SU-DHL-6 (cell line): Measurements from ENCODE around the gene SLC39A11.

Source experiments
- H2AFZ ChIP-seq: fragments of 200-600 bp; sonication (generic); 2 replicates; pipeline ENCODE4 v1.6.1; 2014; ENCODE audit warnings: low read depth, mild to moderate bottlenecking, moderate library complexity, mixed read lengths, antibody characterized with exemption, low read length; ENCODE audit not compliant: severe bottlenecking
- H3F3A ChIP-seq: fragments of 200-600 bp; shearing (Covaris generic); 2 replicates; pipeline ENCODE4 v1.6.0; 2016; ENCODE audit warnings: antibody characterized with exemption, mild to moderate bottlenecking; ENCODE audit not compliant: insufficient read depth
- H3K27ac ChIP-seq: fragments of 200-600 bp; sonication (generic); 2 replicates; pipeline ENCODE4 v1.5.1; 2016; ENCODE audit warnings: low read depth, mild to moderate bottlenecking, low read length, moderate library complexity, mixed read lengths
- H3K27me3 ChIP-seq: fragments of 200-600 bp; sonication (generic), shearing (Covaris generic); 2 replicates; pipeline ENCODE4 v1.6.0; 2014; ENCODE audit warnings: mild to moderate bottlenecking, low read length
- H3K36me3 ChIP-seq: fragments of 200-600 bp; sonication (generic); 2 replicates; pipeline ENCODE4 v1.6.1; 2014; ENCODE audit warnings: mild to moderate bottlenecking, low read length, mixed read lengths
- H3K4me2 ChIP-seq: fragments of 300-600, 200-600 bp; shearing (Covaris generic), sonication (generic); 2 replicates; pipeline ENCODE4 v1.6.0; 2014; ENCODE audit warnings: low read length, low read depth, mild to moderate bottlenecking; ENCODE audit not compliant: poor library complexity, severe bottlenecking
- H3K4me3 ChIP-seq: fragments of 200-600 bp; sonication (generic); 2 replicates; pipeline ENCODE4 v1.5.1; 2014; ENCODE audit warnings: antibody characterized with exemption, low read length, mild to moderate bottlenecking, mixed read lengths; ENCODE audit not compliant: insufficient read depth, poor library complexity, severe bottlenecking
- H3K79me2 ChIP-seq: fragments of 200-600 bp; sonication (generic); 2 replicates; pipeline ENCODE4 v1.6.1; 2014; ENCODE audit warnings: mild to moderate bottlenecking, low read length, moderate library complexity; ENCODE audit not compliant: insufficient read depth
- H3K9ac ChIP-seq: fragments of 200-600 bp; sonication (generic); 2 replicates; pipeline ENCODE4 v1.7.0; 2014; ENCODE audit warnings: mild to moderate bottlenecking, low read length
- H3K9me2 ChIP-seq: fragments of 200-600 bp; sonication (generic); replicated peaks from 2 replicates; pipeline ENCODE4 v1.6.1; 2014; ENCODE audit warnings: low read length; ENCODE audit not compliant: insufficient read depth
- H3K9me3 ChIP-seq: fragments of 200-600 bp; sonication (generic); 2 replicates; pipeline ENCODE4 v1.6.1; 2014; ENCODE audit warnings: low read length, mixed read lengths; ENCODE audit not compliant: insufficient read depth
- H4K20me1 ChIP-seq: fragments of 200-600 bp; sonication (generic); 2 replicates; pipeline ENCODE4 v1.6.1; 2014; ENCODE audit warnings: low read depth, mild to moderate bottlenecking, antibody characterized with exemption, low read length, moderate library complexity, mixed read lengths
- CTCF ChIP-seq: fragments of 200-600 bp; sonication (generic); IDR thresholded peaks from one replicate; pipeline ENCODE4 v1.5.1; 2017; ENCODE audit warnings: antibody characterized with exemption, mild to moderate bottlenecking, low read length, moderate library complexity; ENCODE audit not compliant: insufficient read depth, poor library complexity, severe bottlenecking
- EZH2phosphoT487 ChIP-seq: fragments of 200-600 bp; sonication (generic), shearing (Covaris generic); conservative IDR thresholded peaks from 2 replicates; pipeline ENCODE4 v1.6.1; 2018; ENCODE audit warnings: mild to moderate bottlenecking, antibody characterized with exemption, low read length, moderate library complexity, mixed read lengths

SLC39A11 gene

GRCh38 chr17:72852277-72852938 lies 240.1 kb downstream of the SLC39A11 start:
- H3K9ac ChIP-seq = no peak overlapping the region
- H3K27ac ChIP-seq = no peak overlapping the region
- H3K36me3 ChIP-seq = no peaks in the 10 kb centered on the region
- TF ChIP-seq EZH2phosphoT487 = no peak
- H3F3A ChIP-seq = no peaks in the 10 kb centered on the region
- no peak overlapping the region for H2AFZ ChIP-seq
- H3K9me3 ChIP-seq = no peaks in the 10 kb centered on the region
- H3K9me2 ChIP-seq = no peaks in the 10 kb centered on the region
- H3K4me3 ChIP-seq = no peak overlapping the region
- H3K4me2 ChIP-seq = no peak overlapping the region
- H4K20me1 ChIP-seq = no peaks in the 10 kb centered on the region
- H3K27me3 ChIP-seq = no peaks in the 10 kb centered on the region
- no peaks in the 10 kb centered on the region for H3K79me2 ChIP-seq

GRCh38 chr17:72850410-72851118 lies 241.9 kb downstream of the SLC39A11 start:
- Histone ChIP-seq H3K36me3 (no peaks in the 10 kb centered on the region), H3K9ac (no peak overlapping the region), H3K4me3 (no peak overlapping the region), H3K9me2 (no peaks in the 10 kb centered on the region), H3K79me2 (no peaks in the 10 kb centered on the region), H4K20me1 (no peaks in the 10 kb centered on the region), H2AFZ (no peak overlapping the region), H3K27ac (no peak overlapping the region), H3K9me3 (no peaks in the 10 kb centered on the region), H3K27me3 (no peaks in the 10 kb centered on the region), H3F3A (no peaks in the 10 kb centered on the region), H3K4me2 (no peak overlapping the region)
- TF ChIP-seq EZH2phosphoT487 = no peak
- no peak for TF ChIP-seq CTCF

DNA sequence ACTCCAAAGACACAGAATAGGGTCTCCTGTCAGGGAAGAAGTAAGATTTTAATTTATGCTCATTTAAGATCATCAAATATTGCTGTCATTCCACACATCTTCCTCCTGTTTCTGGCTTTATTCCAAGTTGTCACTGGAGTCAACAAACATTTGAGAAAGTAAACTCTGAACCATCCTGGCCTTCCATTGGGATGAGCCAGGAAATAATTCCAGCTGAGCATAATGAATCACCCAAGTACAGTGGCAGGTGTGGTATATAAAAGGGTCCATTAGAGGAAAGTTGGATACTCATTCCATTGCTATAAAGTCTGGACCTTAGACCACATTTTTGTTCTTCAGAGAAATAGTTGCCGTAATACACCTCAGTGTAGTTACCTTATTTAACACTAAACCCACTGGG lies 246.1 kb downstream of the SLC39A11 start:
- Histone ChIP-seq H3K27ac (no peak overlapping the region), H4K20me1 (no peaks in the 10 kb centered on the region), H3K9me3 (no peaks in the 10 kb centered on the region), H3K79me2 (no peaks in the 10 kb centered on the region), H3K9me2 (no peaks in the 10 kb centered on the region), H3K36me3 (no peaks in the 10 kb centered on the region), H3F3A (no peaks in the 10 kb centered on the region), H3K9ac (no peak overlapping the region), H2AFZ (no peak overlapping the region), H3K27me3 (no peaks in the 10 kb centered on the region), H3K4me2 (no peak overlapping the region), H3K4me3 (no peak overlapping the region)
- no peak for TF ChIP-seq EZH2phosphoT487
- no peak for TF ChIP-seq CTCF

DNA sequence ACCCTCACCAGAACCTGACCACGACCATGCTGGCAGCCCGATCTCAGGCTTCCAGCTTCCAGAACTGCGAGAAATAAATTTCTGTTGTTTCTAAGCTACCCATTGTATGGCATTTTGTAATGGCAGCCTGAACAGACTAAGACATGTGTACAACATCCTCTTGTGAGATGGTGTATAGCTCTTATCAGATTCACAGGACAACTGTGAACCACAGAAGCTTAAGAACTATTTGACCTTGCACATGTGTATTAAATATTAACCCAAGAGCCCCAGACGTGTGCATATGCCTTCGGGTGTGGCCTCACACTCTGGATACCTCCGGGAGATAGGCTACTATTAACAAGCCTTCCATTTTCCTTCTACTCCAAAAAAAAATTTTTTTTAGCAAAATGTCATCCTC lies 248.9 kb downstream of the SLC39A11 start:
- Histone ChIP-seq H4K20me1 (no peaks in the 10 kb centered on the region), H3K27me3 (no peaks in the 10 kb centered on the region), H3K9me3 (no peaks in the 10 kb centered on the region), H3K27ac (no peak overlapping the region), H3K4me3 (no peak overlapping the region), H2AFZ (no peak overlapping the region), H3K79me2 (no peaks in the 10 kb centered on the region), H3K4me2 (no peak overlapping the region), H3F3A (no peaks in the 10 kb centered on the region), H3K9me2 (no peaks in the 10 kb centered on the region), H3K9ac (no peak overlapping the region), H3K36me3 (no peaks in the 10 kb centered on the region)
- TF ChIP-seq EZH2phosphoT487 (no peak), CTCF (no peak)
